ENCODE results near the gene SEPTIN3. TPM values are rescaled to one million over a fixed set of nuclear protein-coding genes. Genes with fewer than 3 reads are reported as not detected.
A peak's percentile ranks its signal among the peaks of the same experiment; 100 is the strongest.

Gene SEPTIN3
- total RNA-seq, 2 donors from 2014 or later, result 4.5 to 4.7 TPM

- Mint-ChIP-seq H3K4me3 (no peak overlapping the region), H3K9me3 (no peaks in the 10 kb centered on the region), H3K36me3 (ENCODE audit: insufficient read depth in 2 of 2) (no peaks in the 10 kb centered on the region), H3K27ac (no peak overlapping the region), H3K27me3 (ENCODE audit: low read depth) (peaks cover 6% of the 10 kb centered on the region), H3K4me1 (ENCODE audit: low read depth) (peaks cover 6% of the 10 kb centered on the region)
- ATAC-seq (replicated peaks in 1 of 2) (no peak), DNase-seq (no peak)
These were observed 23.3 kb downstream of the SEPTIN3 start for GRCh38 chr22:41992496-41992895.

GRCh38 chr22:41995211-41995610 is 26.0 kb downstream of the SEPTIN3 start:
- H3K27me3 Mint-ChIP-seq (ENCODE audit: low read depth), result no peaks in the 10 kb centered on the region
- ATAC-seq (replicated peaks in 1 of 2) (no peak), DNase-seq (no peak)
- peaks cover 6 to 9% of the 10 kb centered on the region in 2 donors for H3K36me3 Mint-ChIP-seq (ENCODE audit: insufficient read depth in 2 of 2)
- peaks cover 26% of the 10 kb centered on the region for H3K4me1 Mint-ChIP-seq (ENCODE audit: low read depth)
- H3K27ac Mint-ChIP-seq, result no peak overlapping the region
- H3K9me3 Mint-ChIP-seq, result peaks cover 3 to 4% of the 10 kb centered on the region in 2 donors
- H3K4me3 Mint-ChIP-seq, result no peak overlapping the region

- no peak for DNase-seq
- Mint-ChIP-seq H3K4me3 (no peak overlapping the region), H3K27me3 (ENCODE audit: low read depth) (no peaks in the 10 kb centered on the region), H3K4me1 (ENCODE audit: low read depth) (peaks cover 29% of the 10 kb centered on the region), H3K27ac (no peak overlapping the region), H3K9me3 (peaks cover 5 to 6% of the 10 kb centered on the region in 2 donors), H3K36me3 (ENCODE audit: insufficient read depth in 2 of 2) (peaks cover 9 to 14% of the 10 kb centered on the region in 2 donors)
- no peak for ATAC-seq (replicated peaks in 1 of 2)
These were observed 27.6 kb downstream of the SEPTIN3 start for GRCh38 chr22:41996826-41997225.

GRCh38 chr22:41998361-41999261 is 29.4 kb downstream of the SEPTIN3 start, which contains the start of gene WBP2NL:
WBP2NL (plus strand) TSS chr22:41998788; CDS start chr22:41998819, 31 bp downstream.
- DNase-seq (peak; percentile 90 to 92), ATAC-seq (replicated peaks in 1 of 2) (peak; percentile 93 to 98)
- H3K4me3 Mint-ChIP-seq, result peak within 1 kb of the TSS; percentile 87 to 97
- peaks cover 9 to 17% of the 10 kb centered on the region in 2 donors for H3K36me3 Mint-ChIP-seq (ENCODE audit: insufficient read depth in 2 of 2)
- no peaks in the 10 kb centered on the region for H3K27me3 Mint-ChIP-seq (ENCODE audit: low read depth)
- H3K4me1 Mint-ChIP-seq (ENCODE audit: low read depth), result peaks cover 29% of the 10 kb centered on the region
- peak within 1 kb of the TSS; percentile 97 for H3K27ac Mint-ChIP-seq
- H3K9me3 Mint-ChIP-seq, result peaks cover 5 to 7% of the 10 kb centered on the region in 2 donors

GRCh38 chr22:42000466-42000865 is 31.2 kb downstream of the SEPTIN3 start:
- Mint-ChIP-seq H3K36me3 (ENCODE audit: insufficient read depth in 2 of 2) (peaks cover 9 to 19% of the 10 kb centered on the region in 2 donors), H3K4me1 (ENCODE audit: low read depth) (peaks cover 29% of the 10 kb centered on the region), H3K9me3 (peaks cover 5 to 9% of the 10 kb centered on the region in 2 donors), H3K27me3 (ENCODE audit: low read depth) (no peaks in the 10 kb centered on the region), H3K4me3 (peak overlapping the region in 1 of 2 donors; percentile 59), H3K27ac (no peak overlapping the region)
- DNase-seq (no peak), ATAC-seq (replicated peaks in 1 of 2) (no peak)

GRCh38 chr22:42001121-42001520 is 31.9 kb downstream of the SEPTIN3 start:
- Mint-ChIP-seq H3K36me3 (ENCODE audit: insufficient read depth in 2 of 2) (peaks cover 10 to 19% of the 10 kb centered on the region in 2 donors), H3K27ac (no peak overlapping the region), H3K27me3 (ENCODE audit: low read depth) (no peaks in the 10 kb centered on the region), H3K4me1 (ENCODE audit: low read depth) (peaks cover 29% of the 10 kb centered on the region), H3K9me3 (peaks cover 5 to 9% of the 10 kb centered on the region in 2 donors), H3K4me3 (no peak overlapping the region)
- no peak for DNase-seq
- no peak for ATAC-seq (replicated peaks in 1 of 2)

GRCh38 chr22:42001706-42002105 is 32.5 kb downstream of the SEPTIN3 start:
- H3K4me1 Mint-ChIP-seq (ENCODE audit: low read depth), result peaks cover 29% of the 10 kb centered on the region
- DNase-seq (no peak), ATAC-seq (replicated peaks in 1 of 2) (no peak)
- peaks cover 5 to 9% of the 10 kb centered on the region in 2 donors for H3K9me3 Mint-ChIP-seq
- H3K4me3 Mint-ChIP-seq, result no peak overlapping the region
- peaks cover 4% of the 10 kb centered on the region for H3K27me3 Mint-ChIP-seq (ENCODE audit: low read depth)
- peaks cover 10 to 22% of the 10 kb centered on the region in 2 donors for H3K36me3 Mint-ChIP-seq (ENCODE audit: insufficient read depth in 2 of 2)
- H3K27ac Mint-ChIP-seq, result no peak overlapping the region

GRCh38 chr22:42007922-42008321 is 38.7 kb downstream of the SEPTIN3 start:
- peaks cover 5 to 24% of the 10 kb centered on the region in 2 donors for H3K36me3 Mint-ChIP-seq (ENCODE audit: insufficient read depth in 2 of 2)
- DNase-seq (no peak), ATAC-seq (replicated peaks in 1 of 2) (no peak)
- no peak overlapping the region for H3K27ac Mint-ChIP-seq
- peaks cover 7 to 8% of the 10 kb centered on the region in 2 donors for H3K9me3 Mint-ChIP-seq
- no peak overlapping the region for H3K4me3 Mint-ChIP-seq
- H3K4me1 Mint-ChIP-seq (ENCODE audit: low read depth), result no peaks in the 10 kb centered on the region
- H3K27me3 Mint-ChIP-seq (ENCODE audit: low read depth), result peaks cover 18% of the 10 kb centered on the region

GRCh38 chr22:42010778-42011177 is 41.5 kb downstream of the SEPTIN3 start:
- peaks cover 6 to 7% of the 10 kb centered on the region in 2 donors for H3K9me3 Mint-ChIP-seq
- ATAC-seq (replicated peaks in 1 of 2) (no peak), DNase-seq (no peak)
- no peak overlapping the region for H3K4me3 Mint-ChIP-seq
- peaks cover 18% of the 10 kb centered on the region for H3K27me3 Mint-ChIP-seq (ENCODE audit: low read depth)
- peaks cover 6 to 21% of the 10 kb centered on the region in 2 donors for H3K36me3 Mint-ChIP-seq (ENCODE audit: insufficient read depth in 2 of 2)
- no peak overlapping the region for H3K27ac Mint-ChIP-seq
- H3K4me1 Mint-ChIP-seq (ENCODE audit: low read depth), result no peaks in the 10 kb centered on the region

- H3K27ac Mint-ChIP-seq, result no peak overlapping the region
- H3K9me3 Mint-ChIP-seq, result peaks cover 4 to 6% of the 10 kb centered on the region in 2 donors
- DNase-seq, result no peak
- H3K27me3 Mint-ChIP-seq (ENCODE audit: low read depth), result peaks cover 25% of the 10 kb centered on the region
- H3K4me1 Mint-ChIP-seq (ENCODE audit: low read depth), result no peaks in the 10 kb centered on the region
- peaks cover 4 to 18% of the 10 kb centered on the region in 2 donors for H3K36me3 Mint-ChIP-seq (ENCODE audit: insufficient read depth in 2 of 2)
- no peak for ATAC-seq (replicated peaks in 1 of 2)
- H3K4me3 Mint-ChIP-seq, result no peak overlapping the region
These were observed 44.1 kb downstream of the SEPTIN3 start for GRCh38 chr22:42013385-42013784.

- peaks cover 2 to 3% of the 10 kb centered on the region in 2 donors for H3K9me3 Mint-ChIP-seq
- peaks cover 2 to 7% of the 10 kb centered on the region in 2 donors for H3K36me3 Mint-ChIP-seq (ENCODE audit: insufficient read depth in 2 of 2)
- peaks cover 5% of the 10 kb centered on the region for H3K4me1 Mint-ChIP-seq (ENCODE audit: low read depth)
- no peak for ATAC-seq (replicated peaks in 1 of 2)
- H3K4me3 Mint-ChIP-seq, result no peak overlapping the region
- DNase-seq, result no peak
- H3K27ac Mint-ChIP-seq, result no peak overlapping the region
- H3K27me3 Mint-ChIP-seq (ENCODE audit: low read depth), result peaks cover 16% of the 10 kb centered on the region
These were observed 46.9 kb downstream of the SEPTIN3 start for GRCh38 chr22:42016111-42016510.

GRCh38 chr22:42018224-42018623 is 49.0 kb downstream of the SEPTIN3 start:
- H3K36me3 Mint-ChIP-seq (ENCODE audit: insufficient read depth in 2 of 2), result peaks cover 0 to 2% of the 10 kb centered on the region in 2 donors
- H3K27ac Mint-ChIP-seq, result no peak overlapping the region
- no peak overlapping the region for H3K4me3 Mint-ChIP-seq
- H3K9me3 Mint-ChIP-seq, result no peaks in the 10 kb centered on the region
- ATAC-seq (replicated peaks in 1 of 2) (no peak), DNase-seq (no peak)
- H3K4me1 Mint-ChIP-seq (ENCODE audit: low read depth), result peaks cover 20% of the 10 kb centered on the region
- H3K27me3 Mint-ChIP-seq (ENCODE audit: low read depth), result peaks cover 16% of the 10 kb centered on the region
